NCI-H774 (cell line): ENCODE results near the gene EFCC1.

Experiments
- DNase-seq: peaks from one replicate; lab custom pipeline; 2025; lab: John Stamatoyannopoulos, UW

EFCC1 gene

GRCh38 chr3:129032716-129033115 is 31.6 kb downstream of the EFCC1 start:
- DNase-seq, result no peak

- no peak for DNase-seq
Measured at GRCh38 chr3:129033151-129033550, 32.0 kb downstream of the EFCC1 start.

DNA sequence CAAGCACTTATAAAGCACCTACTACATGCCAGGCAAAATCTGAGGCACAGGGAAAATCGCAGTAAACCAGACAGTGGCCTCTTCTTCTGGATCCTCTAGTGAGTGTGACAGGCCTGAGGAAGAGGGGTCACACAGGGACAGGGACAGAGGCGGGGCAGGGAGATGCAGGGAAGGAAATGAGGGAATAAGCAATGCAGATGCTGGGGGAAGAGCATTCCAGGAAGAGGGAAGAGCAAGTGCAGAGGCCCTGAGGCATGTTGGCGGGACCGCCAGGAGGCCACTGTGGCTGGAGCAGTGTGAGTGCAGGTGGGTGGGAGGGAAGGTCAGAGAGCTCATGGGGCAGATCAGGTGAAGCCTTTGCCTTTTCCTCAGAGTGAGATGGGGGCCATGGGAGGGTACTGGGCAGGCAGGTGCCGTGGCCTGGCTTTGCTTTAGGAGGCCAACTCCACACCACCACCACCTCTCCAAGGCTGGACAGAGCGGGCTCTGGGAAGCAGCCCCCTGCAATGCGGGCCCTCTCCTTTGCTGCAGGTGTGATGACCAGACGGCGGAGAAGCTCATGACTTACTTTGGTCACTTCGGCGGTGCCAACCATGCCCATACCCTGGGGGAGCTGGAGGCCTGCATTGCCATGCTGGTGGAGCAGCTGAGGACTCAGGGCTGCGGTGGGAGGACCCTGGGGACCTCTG is 32.7 kb downstream of the EFCC1 start:
- no peak for DNase-seq

GRCh38 chr3:129034642-129035041 is 33.5 kb downstream of the EFCC1 start:
- DNase-seq, result no peak

- no peak for DNase-seq
Measured at GRCh38 chr3:129035360-129036221, 34.5 kb downstream of the EFCC1 start.

DNA sequence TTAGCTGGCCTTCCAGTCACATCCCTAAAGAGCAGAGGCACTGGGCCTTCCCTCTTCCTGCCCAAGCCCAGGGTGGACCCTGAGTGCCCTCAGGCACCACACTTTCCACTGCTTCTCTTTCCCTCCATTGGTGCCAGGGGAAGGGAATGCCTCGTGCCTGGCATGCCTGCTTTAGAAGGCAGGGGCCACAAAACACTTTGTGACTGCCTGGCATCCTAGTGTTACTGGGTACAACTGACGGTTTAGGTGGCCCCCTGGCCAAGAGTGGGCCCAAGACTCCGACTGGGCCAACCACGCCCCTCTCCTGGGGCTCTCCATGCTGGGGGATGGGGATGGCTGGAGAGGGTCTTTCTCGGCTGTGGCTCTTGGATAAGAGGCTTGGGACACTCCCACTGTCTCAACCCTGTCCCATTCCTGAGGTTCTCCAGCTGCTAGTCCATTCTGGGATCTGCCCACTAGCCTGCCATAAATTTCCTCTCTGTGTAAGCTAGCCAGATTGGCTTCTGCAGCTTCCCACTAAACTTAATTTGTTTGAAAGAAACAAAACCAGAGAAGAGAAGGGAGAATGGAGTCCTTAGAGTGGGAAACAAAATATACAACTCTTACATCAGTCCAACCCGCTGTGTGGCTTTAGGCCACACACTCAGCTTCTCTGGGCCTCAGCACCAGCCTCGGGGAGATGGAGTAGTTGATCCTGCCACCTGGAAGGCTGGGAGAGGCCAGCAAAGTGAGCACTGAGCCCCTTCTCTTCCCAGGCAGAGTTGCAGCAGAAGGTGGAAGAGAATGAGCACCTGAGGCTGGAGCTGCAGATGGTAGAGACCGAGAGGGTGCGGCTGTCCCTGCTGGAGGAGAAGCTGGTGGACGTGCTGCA is 35.4 kb downstream of the EFCC1 start:
- DNase-seq, result no peak

GRCh38 chr3:129037093-129037419 is 36.0 kb downstream of the EFCC1 start:
- DNase-seq, result no peak

DNA sequence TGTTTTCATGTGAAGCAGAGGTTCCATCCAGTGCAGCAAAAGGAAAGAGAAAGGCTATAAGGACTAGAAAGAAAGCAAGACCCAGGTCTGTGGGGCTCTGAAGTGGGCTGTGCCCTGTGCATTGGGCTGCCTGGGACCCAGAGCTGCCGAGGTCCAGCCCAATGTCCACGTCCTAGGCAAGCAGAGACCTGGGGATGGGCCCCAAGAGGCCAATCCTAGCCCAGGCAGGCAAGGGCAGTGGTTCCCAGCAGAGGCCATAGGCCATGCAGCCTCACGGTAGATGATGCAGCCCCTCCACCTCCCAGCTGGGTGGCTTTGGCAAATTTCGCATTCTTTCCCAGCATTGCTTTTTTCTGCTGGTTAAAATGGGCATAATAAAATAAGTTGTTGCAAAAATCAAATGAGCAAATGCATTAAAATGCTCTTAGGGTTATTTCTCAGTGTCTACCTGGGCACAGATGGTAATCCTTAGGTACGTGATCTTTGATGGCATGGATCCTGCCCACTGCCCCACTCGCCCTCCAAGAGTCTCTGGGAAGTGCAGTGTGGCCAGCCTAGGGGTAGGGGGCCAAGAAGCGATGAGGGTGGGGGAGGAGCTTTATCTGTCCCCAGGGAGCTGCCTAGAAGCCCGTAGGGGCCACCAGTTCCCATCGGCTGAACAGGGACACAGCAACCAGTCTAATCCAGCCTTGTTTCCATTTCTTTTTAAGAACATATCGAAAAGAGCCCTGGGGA is 37.2 kb downstream of the EFCC1 start:
- DNase-seq, result no peak

DNA sequence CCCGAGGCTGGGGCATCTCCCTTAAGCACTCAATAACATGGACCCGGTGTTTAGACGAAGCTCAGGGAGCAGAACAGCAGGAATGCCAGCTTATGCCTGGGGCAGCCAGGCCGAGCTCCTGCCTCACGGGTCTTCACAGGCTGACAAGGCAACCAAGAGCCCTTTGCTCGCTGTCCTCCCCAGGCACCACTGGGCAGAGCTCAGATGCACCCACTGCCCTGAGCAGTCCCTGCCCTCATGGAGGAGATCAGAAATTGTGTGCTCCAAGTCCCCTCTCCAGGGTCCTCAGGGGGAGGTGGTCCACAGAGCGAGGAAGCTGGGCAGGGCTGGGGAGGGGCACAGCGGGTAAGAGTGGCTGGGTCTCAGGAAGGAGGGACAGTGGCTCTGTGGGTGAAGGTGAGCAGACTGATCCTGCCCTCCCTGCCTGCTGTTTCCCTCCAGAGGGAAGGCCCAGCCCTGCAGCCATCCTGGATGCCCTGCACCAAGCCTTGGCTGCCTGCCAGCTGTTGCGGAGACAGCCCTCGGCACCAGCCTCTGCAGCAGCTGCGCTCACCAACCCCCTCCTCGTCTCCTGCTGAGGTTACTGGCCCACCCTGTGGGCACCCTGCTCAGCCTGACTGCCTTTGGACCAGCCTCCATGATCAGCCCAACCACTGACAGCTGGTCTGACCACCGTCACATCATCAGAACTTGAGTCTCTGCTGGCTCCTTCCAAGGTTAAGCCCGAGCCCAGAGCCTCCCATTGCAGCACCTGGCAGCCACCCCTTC is 38.4 kb downstream of the EFCC1 start:
- peak; percentile 16 for DNase-seq

GRCh38 chr3:129040039-129040336 is 38.9 kb downstream of the EFCC1 start:
- no peak for DNase-seq

DNA sequence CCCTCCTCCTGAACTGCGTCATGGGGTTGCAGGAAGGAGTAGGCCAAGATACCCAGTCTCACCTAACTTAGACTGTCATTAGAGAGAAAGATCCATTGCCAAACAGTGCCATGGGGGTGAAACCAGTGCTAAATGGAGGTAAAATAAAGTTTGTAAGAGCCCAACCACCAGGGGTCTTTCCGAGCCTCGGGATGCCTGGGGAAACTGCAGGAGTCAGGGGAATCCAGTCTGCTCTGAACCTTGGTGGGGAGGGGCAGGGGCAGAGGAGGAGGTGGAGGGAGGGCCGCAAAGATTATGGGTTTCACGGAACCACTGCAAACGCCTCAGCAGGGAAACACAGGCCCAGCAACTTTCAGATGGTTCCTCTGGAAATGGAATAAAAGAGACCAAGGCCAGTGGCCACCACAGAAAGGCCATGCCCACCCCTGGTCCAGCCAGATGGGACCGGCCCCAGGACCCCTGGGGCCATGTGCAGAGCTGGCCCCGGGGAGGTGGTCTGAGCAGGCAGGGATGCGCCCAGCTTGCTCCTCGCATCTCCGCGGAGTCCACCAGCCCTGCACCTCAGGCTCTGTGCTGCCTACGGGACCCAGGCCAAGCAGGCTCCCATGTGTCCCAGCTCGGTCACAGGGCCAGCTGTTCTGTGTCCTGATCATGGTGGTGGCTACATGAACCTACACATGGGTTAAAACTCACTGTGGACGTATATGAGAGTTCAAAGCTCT is 39.6 kb downstream of the EFCC1 start:
- no peak for DNase-seq

DNA sequence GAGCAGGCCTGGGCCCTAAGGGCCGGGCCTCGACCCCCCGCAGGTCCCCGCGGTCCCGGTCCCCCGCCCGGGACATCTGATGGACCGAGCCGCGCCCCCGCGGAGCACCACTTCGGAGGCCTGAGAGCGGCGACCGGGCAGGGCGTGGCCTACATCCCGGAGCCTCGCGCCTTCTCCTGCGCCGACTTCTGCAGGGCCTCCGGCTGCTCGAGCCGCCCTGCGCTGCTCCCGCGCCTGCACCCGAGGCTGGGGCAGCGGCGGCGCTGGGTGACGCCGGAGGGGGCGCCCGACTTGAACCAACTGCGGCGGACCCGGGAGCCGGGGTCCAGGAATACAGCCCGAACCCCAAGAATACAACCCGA is 44.6 kb downstream of the EFCC1 start:
- no peak for DNase-seq

GRCh38 chr3:129046037-129046731 is 45.1 kb downstream of the EFCC1 start:
- DNase-seq, result no peak

- DNase-seq, result no peak
Measured at GRCh38 chr3:129046732-129047552, 45.8 kb downstream of the EFCC1 start.

DNA sequence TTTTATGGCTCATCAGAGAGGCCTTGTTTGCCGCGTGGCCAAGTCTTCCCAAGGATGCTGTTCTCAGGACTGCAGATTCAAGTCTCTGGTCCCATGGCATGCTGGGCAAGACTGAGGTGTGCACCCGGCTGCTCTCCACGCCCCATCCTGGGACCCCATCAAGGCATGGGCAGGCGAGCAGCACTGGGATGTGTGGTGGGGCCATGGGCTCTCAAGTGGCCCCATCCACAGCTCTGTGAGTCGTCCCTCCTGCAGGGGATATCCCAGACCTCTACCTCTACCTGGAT is 46.4 kb downstream of the EFCC1 start:
- no peak for DNase-seq

DNA sequence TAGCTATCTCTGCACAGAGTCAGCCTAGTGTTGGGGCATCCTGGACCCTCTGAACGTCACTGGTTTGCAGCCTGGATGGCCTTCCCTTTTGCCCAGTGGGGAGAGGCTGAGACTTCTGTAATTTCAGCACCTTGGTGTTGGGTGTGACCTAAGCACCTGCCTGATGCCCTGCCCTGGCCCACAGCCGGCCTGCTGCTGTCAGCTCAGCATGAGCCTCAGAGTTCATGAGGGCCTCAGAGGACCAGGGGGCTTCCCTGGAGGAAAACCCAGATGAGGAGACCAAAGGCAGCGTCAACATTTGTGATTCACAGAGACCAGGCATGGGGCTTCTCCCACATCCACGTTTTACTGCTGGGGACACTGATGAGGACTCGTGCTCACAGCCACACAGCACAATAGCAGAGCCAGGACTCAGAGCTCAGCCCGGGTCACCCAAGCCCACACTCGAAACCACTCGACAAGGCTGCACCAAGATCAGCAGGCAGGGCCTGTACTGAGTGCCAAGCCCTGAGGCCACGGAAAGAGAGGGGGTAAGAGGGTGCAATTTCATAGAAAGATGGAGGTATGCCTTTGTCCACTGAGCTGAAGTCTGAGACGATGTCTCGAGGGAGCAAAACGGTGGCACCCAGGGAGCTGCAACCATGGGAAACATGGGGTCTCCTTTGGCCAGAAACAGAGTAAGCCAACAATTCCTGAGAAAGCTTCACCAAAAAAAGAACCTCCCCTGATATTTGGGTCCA is 49.6 kb downstream of the EFCC1 start:
- DNase-seq, result no peak

DNA sequence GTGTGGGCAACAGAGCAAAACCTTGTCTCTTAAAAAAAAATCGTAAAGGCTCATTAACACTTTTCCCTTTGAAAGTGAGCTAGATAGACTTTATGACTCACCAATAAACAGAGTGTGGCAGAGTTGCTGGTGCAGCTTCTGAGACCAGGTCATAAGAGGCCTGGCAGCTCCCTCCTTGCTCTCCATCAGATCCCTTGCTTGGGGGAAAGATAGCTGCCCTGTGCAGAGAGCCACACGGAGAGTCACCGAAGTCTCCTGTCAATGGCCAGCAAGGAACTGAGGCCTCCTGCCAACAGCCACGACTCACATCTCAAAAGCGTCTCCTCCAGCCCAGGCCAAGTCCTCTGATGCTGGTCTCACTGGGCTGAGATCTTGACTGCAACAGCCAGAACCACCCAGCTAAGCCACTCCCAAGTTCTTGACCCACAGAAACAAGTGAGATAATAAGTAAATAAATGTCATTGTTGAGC is 50.8 kb downstream of the EFCC1 start:
- DNase-seq, result no peak

DNA sequence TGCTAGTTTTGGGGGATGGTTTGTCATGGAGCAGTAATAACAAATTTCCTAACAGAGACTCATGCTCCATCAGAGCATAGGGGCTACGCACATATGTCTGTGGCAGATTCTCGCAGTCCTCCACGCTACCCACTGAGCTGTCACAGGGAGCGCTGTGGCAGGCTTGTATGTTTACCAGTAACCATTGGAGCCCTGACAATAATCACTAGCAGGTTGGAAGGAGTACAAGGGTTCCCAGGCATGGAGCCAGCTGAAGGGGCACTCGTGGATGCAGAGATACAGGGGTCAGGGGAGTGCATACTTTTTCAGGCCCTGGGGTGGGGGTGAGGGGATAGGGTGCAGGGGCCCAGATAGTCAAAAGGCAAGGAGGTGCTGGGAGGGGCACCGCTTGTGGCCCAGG is 51.6 kb downstream of the EFCC1 start:
- DNase-seq, result peak; percentile 47
